GM19438 (cell line): ENCODE results near the gene SURF2.

Source experiments
- ATAC-seq: cut with Tn5 transposase; IDR thresholded peaks from one replicate; pipeline ENCODE4 v1.9.1; 2021; ENCODE audit warnings: low read depth; ENCODE audit not compliant: unreplicated experiment

SURF2 gene

GRCh38 chr9:133335924-133336811, 20.2 kb upstream of the SURF2 start, which contains the start of gene SURF6:
TSS of gene SURF6 (minus strand) at chr9:133336188. CDS start at chr9:133336132, 56 bp downstream.
- ATAC-seq = peak; percentile 76

DNA sequence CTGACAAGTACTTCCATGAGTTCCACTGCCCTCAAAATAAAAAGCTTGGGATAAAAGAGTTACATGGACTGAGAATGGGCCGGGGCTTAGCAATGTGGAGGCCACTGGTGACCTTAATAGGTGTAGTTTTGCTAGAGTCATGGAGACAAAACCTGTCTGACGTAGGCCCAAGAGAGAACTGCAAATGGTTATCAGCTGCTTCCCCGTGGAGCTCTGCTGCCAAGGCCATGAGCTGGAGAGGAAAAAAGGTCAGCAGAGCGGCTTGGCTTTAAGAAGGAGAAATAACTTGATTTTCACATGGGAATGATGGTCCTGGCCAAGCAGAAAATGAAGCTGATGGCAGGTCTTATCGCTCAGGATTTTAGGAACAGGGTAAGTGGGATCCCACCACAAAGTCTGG, 16.7 kb upstream of the SURF2 start:
- no peak for ATAC-seq

- no peak for ATAC-seq
Measured at GRCh38 chr9:133340256-133340655, 16.1 kb upstream of the SURF2 start.

- ATAC-seq = no peak
Measured at GRCh38 chr9:133340916-133341315, 15.4 kb upstream of the SURF2 start.

DNA sequence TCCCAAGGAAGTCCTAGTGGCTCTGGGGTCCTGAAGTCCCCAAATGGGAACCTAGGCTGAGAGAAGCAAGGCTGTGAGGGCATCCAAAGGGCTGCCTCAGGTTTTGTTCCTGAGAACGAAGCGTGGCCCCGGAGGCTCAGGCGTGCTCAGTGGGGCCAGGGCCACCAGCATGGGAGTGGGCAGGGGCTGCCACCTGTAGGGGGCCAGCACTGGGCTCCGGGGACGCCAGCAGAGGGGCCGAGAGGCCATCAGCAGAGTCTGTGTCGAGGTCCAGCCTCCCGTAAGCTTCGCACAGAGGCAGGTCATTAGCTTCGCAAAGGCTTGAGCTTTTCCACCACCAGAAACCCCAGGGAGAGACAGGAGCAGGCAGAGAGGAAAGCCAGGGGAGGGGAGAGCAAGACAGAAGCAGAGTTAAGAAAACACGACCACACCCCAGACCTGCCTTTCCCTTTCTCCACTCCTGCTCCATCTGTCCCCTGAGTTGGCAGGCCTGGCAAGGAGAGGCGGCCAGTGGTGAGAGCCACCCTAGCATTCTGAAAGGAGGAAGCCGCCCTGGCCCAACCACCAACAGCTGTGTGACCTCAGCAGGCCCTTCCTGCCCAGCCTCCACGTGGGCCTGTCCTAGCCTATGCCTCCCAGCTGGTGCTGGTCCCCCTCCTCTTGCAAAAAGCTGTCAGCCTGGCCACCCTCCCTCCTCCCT, 14.8 kb upstream of the SURF2 start:
- no peak for ATAC-seq

- no peak for ATAC-seq
Measured at GRCh38 chr9:133342069-133342406, 14.3 kb upstream of the SURF2 start.

DNA sequence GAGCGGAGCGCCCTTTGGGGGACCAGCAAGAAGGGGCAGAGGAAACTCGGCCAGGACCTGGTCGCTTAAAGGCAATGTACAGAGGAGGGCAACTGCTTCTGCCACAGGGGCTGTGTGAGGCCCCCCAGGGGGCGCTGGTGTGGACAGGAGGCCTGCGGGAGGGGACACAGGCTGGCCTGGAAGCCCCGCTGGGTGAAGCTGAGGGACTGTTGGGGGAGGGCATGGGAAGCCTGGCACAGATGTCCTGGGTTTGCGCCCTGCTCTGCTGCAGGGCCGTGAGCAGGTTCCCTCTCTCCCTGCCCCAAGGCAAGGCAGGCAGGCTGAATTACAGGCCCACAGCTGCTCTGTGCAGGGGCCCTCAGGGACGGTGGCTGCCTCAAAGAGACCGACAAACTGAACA, 13.8 kb upstream of the SURF2 start:
- no peak for ATAC-seq

- ATAC-seq = no peak
Measured at GRCh38 chr9:133344071-133344470, 12.3 kb upstream of the SURF2 start.

DNA sequence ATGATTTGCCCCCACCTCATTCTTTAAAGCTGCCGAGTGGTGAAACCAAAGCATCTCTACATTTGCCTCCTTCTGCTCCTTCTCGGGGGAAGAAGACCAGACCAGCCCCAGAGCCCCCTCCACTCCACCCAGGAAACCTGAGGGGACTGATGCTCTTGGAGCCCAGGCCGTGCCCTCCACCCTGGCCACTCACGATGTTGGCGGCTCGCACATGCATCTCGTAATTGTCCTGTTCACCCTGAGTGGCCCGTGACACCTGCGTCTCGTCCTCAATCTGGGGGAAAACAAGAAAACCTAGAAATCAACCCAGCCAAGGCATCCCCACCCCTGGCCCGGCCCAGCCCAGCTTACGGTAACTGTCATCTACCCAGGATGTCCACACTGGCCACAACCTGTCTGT, 11.4 kb upstream of the SURF2 start:
- no peak for ATAC-seq

GRCh38 chr9:133345596-133345995, 10.8 kb upstream of the SURF2 start:
- ATAC-seq = no peak

DNA sequence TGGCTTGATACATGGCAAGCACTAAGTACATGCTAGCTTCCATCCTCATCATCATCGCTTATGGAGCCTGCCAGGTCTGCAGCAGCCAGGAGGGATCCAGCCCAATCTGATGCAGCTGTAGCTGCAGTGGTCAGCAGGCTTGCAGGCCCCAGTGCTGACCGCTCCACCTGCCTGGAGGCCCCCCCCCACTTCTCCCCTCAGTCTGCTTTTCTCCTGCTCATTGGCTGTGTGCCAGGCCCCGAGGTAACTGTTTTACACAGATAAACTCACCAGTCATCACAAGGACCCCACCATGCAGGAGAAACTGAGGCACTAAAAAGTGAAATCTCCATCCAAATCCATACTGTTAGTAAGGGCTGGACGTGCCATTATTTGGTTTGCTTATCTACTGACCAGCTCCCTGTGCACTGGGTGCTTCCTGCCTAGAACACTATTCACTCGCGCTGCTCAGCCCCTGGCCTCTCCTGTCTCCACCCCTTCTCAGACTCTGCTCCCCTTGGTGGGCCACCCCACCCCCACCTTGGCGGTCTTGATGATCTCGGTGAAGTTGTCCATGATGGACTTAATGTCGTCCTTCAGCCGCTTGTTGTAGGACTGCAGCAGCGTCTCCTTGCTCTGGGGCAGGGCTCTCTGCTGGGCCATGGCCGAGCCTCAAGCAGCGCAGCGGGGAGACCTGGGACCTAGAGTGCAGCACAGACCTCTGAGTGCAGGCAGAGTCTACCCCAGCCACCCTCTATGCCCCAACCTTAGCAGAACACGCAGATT, 10.1 kb upstream of the SURF2 start:
- no peak for ATAC-seq

DNA sequence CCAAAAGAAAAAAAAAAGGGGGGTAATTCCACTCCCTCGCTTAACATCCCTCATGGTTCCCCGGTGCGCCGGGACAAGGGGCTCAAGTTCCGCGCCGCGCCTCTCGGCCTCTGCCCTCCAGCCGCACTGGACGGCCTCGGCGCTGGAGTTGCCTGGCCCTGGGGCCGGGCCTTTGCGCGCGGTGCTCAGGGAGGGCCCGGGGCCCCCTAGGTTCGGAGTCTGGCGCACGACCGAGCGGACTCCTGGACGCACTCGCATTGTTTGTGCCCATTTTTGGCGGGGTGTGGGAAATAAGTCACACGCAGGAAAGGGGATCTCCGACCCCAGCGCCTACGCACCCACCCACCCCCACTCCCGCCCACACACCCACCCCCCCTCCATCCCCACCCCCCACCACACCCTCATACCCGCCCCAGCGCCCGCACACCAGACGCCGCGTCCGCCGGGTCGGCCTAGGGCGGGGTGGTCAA, 8.8 kb upstream of the SURF2 start:
- ATAC-seq = peak; percentile 48

GRCh38 chr9:133347985-133348717, 8.2 kb upstream of the SURF2 start, which contains the start of the genes MED22 and RPL7A:
TSS of gene MED22 (minus strand) at chr9:133348131. CDS start at chr9:133346662, 1,469 bp downstream.
TSS of gene RPL7A (plus strand) at chr9:133348218. CDS start at chr9:133348244, 26 bp downstream.
- peak; percentile 68 for ATAC-seq

DNA sequence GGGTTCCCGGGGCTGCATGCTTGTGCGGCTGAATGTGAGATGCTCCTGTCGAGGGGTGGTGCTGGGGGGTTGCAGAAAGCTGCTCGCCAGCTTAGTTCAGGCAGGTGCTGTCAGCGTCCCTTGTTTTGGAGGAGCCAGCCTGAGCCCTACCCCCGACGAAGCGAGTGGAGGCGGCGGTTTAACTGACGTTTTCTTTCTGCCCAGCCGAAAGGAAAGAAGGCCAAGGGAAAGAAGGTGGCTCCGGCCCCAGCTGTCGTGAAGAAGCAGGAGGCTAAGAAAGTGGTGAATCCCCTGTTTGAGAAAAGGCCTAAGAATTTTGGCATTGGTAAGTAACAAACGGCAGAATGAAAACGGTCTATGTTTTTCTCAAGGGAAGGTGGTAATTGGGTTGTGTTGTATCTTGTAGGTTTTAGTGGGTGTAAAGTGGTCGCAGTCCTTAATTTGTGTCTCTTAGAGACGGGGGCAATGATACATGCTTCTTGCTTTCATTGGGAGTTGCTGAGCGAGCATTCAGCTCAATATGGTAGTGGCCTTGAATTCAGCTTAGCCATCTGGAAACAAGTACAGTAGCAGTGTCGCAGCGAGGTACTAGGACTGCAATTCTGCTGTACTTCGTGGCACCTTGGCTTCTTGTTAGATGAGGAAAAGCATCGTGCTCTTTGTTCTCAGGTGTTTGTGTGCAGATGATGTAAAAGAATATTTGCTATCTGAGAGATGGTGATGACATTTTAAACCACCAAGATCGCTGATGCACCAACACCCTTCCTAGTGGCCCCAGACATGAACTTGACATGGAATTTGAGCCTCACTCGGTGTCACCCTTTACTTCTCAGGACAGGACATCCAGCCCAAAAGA, 7.4 kb upstream of the SURF2 start:
- no peak for ATAC-seq

DNA sequence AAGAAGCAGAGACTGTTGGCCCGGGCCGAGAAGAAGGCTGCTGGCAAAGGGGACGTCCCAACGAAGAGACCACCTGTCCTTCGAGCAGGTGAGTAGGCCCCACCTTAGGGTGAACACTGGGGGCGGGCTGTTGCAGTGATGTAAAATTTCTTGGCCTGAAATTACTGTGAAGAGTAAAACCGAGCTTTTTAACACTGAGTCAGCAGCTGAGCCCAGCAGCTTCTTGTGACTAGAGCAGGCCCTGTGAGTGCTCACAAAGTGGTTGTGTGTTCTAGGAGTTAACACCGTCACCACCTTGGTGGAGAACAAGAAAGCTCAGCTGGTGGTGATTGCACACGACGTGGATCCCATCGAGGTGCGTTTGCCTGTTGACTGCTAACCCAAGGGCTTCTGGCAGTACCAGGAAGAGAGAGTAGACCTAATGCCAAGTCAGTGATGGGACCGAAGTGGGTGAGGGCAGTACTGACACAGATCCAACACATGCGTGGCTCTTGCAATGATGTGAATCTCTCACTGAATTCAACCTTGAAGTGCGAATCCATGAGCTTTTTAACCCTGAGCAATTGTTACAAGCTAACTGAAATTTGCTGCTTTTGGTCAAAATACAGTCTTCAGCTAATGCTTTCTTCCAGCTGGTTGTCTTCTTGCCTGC, 6.3 kb upstream of the SURF2 start:
- ATAC-seq = no peak

DNA sequence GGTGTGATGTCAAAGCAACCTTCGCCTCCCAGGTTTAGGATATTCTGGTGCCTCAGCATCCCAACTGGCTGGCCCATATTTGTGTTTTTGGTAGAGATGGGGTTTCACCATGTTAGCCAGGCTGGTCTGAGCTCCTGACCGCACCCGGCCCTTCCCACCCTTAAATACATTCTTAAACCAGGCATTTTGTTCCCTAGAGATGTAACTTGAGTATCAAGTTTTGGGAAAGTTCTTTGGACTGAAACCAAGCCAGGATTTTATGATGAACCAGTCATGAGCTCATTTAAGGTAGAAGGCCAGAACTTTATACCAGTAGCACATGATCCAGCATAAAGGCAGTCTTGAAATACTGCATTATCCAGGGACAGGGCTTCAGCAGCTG, 4.8 kb upstream of the SURF2 start:
- ATAC-seq = no peak

DNA sequence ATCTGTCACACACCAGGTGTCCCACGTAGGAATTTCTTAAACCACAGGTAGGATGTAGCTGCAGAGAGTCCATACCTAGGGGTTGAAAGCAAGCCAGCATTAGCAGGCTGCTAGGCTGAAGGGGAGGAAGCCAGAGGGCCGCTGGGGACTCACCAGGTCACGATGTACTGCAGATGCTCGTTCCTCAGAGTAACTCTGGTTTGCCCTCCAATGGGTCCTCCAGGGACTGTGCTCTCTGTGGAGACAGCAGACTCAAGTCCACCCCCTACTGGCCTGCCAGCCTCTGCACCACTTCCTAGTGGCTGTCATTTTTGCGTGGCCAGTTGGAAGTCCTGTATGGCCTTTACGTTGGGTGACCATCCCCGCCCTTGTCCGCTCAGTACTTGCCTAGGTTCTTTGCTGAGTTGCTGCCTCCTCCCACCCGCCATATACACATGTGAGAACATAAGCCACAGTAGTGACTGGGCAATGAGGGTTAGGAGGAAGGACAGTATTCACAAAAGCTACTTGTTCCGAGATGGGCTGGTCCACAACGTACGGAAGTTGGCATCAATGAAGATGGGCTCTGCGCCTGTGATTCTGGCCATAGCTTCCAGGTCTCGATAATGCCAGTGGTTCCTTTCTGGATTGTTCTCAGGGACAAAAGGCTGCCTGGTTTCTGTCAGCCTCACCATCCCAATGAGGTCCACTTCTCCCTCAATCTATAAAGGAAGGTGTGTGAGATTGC, 4.3 kb upstream of the SURF2 start:
- ATAC-seq = no peak

GRCh38 chr9:133352635-133353340, 3.6 kb upstream of the SURF2 start:
- ATAC-seq = no peak
